Neural progenitor cell (in vitro differentiated cells): ENCODE results near the gene MMP21.

Experiments
- EZH2 ChIP-seq: fragments of 200-600 bp; sonication (generic); IDR thresholded peaks from 2 replicates; pipeline ENCODE4 v1.6.1; 2017; ENCODE audit warnings: antibody characterized with exemption, mild to moderate bottlenecking, moderate library complexity
- EZH2phosphoT487 ChIP-seq: fragments of 200-600 bp; sonication (generic); IDR thresholded peaks from 2 replicates; pipeline ENCODE4 v1.6.1; 2017; ENCODE audit warnings: antibody characterized with exemption
- TF ChIP-seq, protein P1 (sequence below): fragments of 200-600 bp; sonication (generic); IDR thresholded peaks from 2 replicates; pipeline ENCODE4 v1.5.1; 2017; ENCODE audit warnings: antibody characterized with exemption, mild to moderate bottlenecking

DNA sequence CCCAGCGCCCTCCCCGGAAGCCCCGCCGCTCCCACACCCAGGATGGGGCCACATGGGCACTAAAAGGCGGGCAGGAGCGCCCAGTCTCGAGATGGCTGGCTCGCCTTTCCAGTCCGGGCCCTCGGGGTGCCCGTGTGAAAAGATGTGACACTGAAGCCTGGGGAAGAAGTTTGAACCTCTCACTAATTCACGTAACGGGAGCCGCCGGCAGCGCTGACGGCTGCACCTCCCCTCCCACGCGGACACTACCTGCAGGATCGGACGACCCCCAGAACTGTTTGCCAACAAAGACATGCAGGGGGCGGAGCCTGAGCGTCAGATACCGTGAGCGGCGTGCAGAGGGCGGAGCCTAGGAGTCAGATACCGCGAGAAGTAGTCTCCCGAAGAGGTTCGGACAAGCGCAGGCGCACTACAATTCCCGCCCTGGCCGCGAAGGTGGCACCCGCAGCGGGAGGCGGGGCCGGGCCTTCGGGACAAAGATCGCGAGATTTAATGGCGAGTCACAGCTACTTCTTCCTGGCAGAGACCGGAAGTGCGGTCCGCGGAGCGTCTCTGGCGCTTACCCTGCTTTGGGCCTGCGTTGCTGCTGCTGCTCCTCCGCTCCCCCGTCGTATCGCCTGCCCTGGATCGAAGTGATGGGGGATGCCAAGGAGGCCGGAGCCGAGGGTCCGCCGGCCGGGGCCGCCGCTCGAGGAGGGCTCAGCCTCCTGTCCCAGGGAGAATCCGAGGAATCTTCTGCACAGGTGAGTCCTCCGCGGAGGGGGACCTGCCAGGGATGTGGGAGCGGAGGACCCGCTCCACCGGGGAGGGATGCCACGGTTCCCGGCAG is 56.2 kb downstream of the MMP21 start, which contains the start of gene EDRF1:
- TF ChIP-seq EZH2, result no peak
- TF ChIP-seq, protein P1, sequence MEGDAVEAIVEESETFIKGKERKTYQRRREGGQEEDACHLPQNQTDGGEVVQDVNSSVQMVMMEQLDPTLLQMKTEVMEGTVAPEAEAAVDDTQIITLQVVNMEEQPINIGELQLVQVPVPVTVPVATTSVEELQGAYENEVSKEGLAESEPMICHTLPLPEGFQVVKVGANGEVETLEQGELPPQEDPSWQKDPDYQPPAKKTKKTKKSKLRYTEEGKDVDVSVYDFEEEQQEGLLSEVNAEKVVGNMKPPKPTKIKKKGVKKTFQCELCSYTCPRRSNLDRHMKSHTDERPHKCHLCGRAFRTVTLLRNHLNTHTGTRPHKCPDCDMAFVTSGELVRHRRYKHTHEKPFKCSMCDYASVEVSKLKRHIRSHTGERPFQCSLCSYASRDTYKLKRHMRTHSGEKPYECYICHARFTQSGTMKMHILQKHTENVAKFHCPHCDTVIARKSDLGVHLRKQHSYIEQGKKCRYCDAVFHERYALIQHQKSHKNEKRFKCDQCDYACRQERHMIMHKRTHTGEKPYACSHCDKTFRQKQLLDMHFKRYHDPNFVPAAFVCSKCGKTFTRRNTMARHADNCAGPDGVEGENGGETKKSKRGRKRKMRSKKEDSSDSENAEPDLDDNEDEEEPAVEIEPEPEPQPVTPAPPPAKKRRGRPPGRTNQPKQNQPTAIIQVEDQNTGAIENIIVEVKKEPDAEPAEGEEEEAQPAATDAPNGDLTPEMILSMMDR, result no peak
- TF ChIP-seq EZH2phosphoT487, result no peak
